ENCODE measurements around the gene SLC35C1.

SLC35C1 gene

DNA sequence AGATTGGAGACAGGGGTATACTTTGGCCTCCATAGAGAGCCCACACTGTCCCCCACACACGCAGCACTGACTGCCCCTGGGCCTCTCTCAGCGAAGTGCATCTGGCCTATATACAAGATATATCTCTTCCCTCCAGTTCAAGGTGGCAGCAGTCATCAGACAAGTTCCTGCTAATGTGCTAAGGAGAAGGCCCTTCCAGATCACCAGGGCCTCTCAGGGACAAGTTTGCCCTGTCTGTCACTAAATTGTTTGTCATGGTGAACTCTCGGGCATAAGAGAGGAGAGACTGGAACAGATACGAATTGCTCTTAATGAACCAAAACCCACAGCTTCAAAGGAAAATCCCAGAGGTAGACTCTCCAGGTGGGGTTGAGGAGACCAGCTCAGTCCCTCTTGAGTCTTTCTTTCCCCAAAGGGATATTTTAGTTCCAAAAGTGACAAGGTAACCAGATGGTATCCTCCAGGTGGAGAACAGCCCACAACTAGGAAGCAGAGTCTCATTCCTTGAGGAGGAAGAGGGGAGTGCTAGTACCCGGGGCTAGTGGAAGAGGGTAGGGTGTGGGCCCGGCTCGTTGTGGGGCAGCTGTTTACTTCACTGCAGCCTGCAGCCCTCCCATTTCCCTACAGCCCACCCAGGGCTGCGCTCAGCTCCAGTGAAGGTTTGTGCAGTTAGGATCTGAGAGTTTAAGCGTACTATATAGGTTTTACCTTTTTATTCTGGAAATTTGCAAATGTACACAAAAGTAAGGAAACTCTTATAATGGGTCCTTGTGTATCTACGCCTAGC lies 2.2 kb upstream of the SLC35C1 start:
- no peak overlapping the region for H3K27ac ChIP-seq (ENCODE audit: low read length)
- no peak overlapping the region for H3K4me3 ChIP-seq (ENCODE audit: low read length)
- H2AFZ ChIP-seq (ENCODE audit: low read length): no peak overlapping the region
- no peaks in the 10 kb centered on the region for H3K9me3 ChIP-seq (replicated peaks; ENCODE audit: insufficient read depth, low read length)
- TF ChIP-seq CTCF (IDR thresholded peaks at IDR 0.05; ENCODE audit: low read length) (no peak), EZH2phosphoT487 (IDR thresholded peaks at IDR 0.05; ENCODE audit: low read length) (no peak), EZH2 (optimal IDR thresholded peaks at IDR 0.05; ENCODE audit: low read depth, low read length) (no peak)
- H3K9ac ChIP-seq (ENCODE audit: low read length): no peak overlapping the region
- H3F3A ChIP-seq (ENCODE audit: insufficient read depth, low read length): no peaks in the 10 kb centered on the region
- no peaks in the 10 kb centered on the region for H3K36me3 ChIP-seq (replicated peaks; ENCODE audit: insufficient read depth, low read length)
- no peaks in the 10 kb centered on the region for H3K27me3 ChIP-seq (replicated peaks; ENCODE audit: insufficient read depth, low read length)
- H3K79me2 ChIP-seq (ENCODE audit: low read length): peaks cover 25% of the 10 kb centered on the region
- no peaks in the 10 kb centered on the region; the same call in 1 of the 2 replicates for H4K20me1 ChIP-seq (ENCODE audit: insufficient read depth, low read length)
- no peak for DNase-seq
- H3K9me2 ChIP-seq (replicated peaks; ENCODE audit: insufficient read depth, low read length): no peaks in the 10 kb centered on the region
- H3K4me2 ChIP-seq (ENCODE audit: low read depth, low read length): no peak overlapping the region
- H3K4me1 ChIP-seq (ENCODE audit: low read length): peaks cover 10% of the 10 kb centered on the region

- no peaks in the 10 kb centered on the region for H3F3A ChIP-seq (ENCODE audit: insufficient read depth, low read length)
- TF ChIP-seq CTCF (IDR thresholded peaks at IDR 0.05; ENCODE audit: low read length) (no peak), EZH2phosphoT487 (IDR thresholded peaks at IDR 0.05; ENCODE audit: low read length) (no peak)
- H3K36me3 ChIP-seq (replicated peaks; ENCODE audit: insufficient read depth, low read length): no peaks in the 10 kb centered on the region
- no peaks in the 10 kb centered on the region; the same call in 1 of the 2 replicates for H4K20me1 ChIP-seq (ENCODE audit: insufficient read depth, low read length)
- H3K9ac ChIP-seq (ENCODE audit: low read length): peak overlapping the region; percentile 52
- peak overlapping the region; percentile 99 for H2AFZ ChIP-seq (ENCODE audit: low read length)
- H3K9me3 ChIP-seq (replicated peaks; ENCODE audit: insufficient read depth, low read length): no peaks in the 10 kb centered on the region
- H3K4me3 ChIP-seq (ENCODE audit: low read length): peak overlapping the region; percentile 71
- no peaks in the 10 kb centered on the region for H3K9me2 ChIP-seq (replicated peaks; ENCODE audit: insufficient read depth, low read length)
- peaks cover 35% of the 10 kb centered on the region for H3K79me2 ChIP-seq (ENCODE audit: low read length)
- H3K27me3 ChIP-seq (replicated peaks; ENCODE audit: insufficient read depth, low read length): no peaks in the 10 kb centered on the region
- peaks cover 10% of the 10 kb centered on the region for H3K4me1 ChIP-seq (ENCODE audit: low read length)
- peak overlapping the region; percentile 83 for H3K4me2 ChIP-seq (ENCODE audit: low read depth, low read length)
- peak; percentile 44 for DNase-seq
- peak overlapping the region; percentile 31; the same call in 1 of the 2 replicates for H3K27ac ChIP-seq (ENCODE audit: low read length)
These were observed 783 bp upstream of the SLC35C1 start for GRCh38 chr11:45803971-45804760.

- Histone ChIP-seq H2AFZ (ENCODE audit: low read length) (no peak overlapping the region), H3K9me2 (replicated peaks; ENCODE audit: insufficient read depth, low read length) (no peaks in the 10 kb centered on the region), H3F3A (ENCODE audit: insufficient read depth, low read length) (no peaks in the 10 kb centered on the region), H3K4me1 (ENCODE audit: low read length) (peaks cover 10% of the 10 kb centered on the region), H3K36me3 (replicated peaks; ENCODE audit: insufficient read depth, low read length) (no peaks in the 10 kb centered on the region), H3K9me3 (replicated peaks; ENCODE audit: insufficient read depth, low read length) (no peaks in the 10 kb centered on the region), H4K20me1 (ENCODE audit: insufficient read depth, low read length) (no peaks in the 10 kb centered on the region; the same call in 1 of the 2 replicates), H3K27ac (ENCODE audit: low read length) (no peak overlapping the region), H3K27me3 (replicated peaks; ENCODE audit: insufficient read depth, low read length) (no peaks in the 10 kb centered on the region), H3K79me2 (ENCODE audit: low read length) (peaks cover 43% of the 10 kb centered on the region), H3K4me2 (ENCODE audit: low read depth, low read length) (peak overlapping the region; percentile 74), H3K9ac (ENCODE audit: low read length) (peak overlapping the region; percentile 52; the same call in 1 of the 2 replicates), H3K4me3 (ENCODE audit: low read length) (peak overlapping the region; percentile 71)
- no peak for DNase-seq
- no peak for TF ChIP-seq EZH2 (optimal IDR thresholded peaks at IDR 0.05; ENCODE audit: low read depth, low read length)
- no peak for TF ChIP-seq CTCF (IDR thresholded peaks at IDR 0.05; ENCODE audit: low read length)
- TF ChIP-seq EZH2phosphoT487 (IDR thresholded peaks at IDR 0.05; ENCODE audit: low read length): no peak
These were observed 539 bp downstream of the SLC35C1 start for GRCh38 chr11:45805305-45806071.

All from MM.1S (cell line).